ENCODE data around the gene RAB24.
"Not testable (repeated sequence)": the region's sequence is repeated elsewhere in the genome, so short reads cannot be mapped to it uniquely, and the experiment has no call there.

The RAB24 gene

GRCh38 chr5:177344891-177345290 is 41.4 kb upstream of the RAB24 start:
- TF ChIP-seq POLR2AphosphoS5 (IDR thresholded peaks at IDR 0.05; ENCODE audit: low read depth) (no peak), GABPA (IDR thresholded peaks at IDR 0.05; ENCODE audit: low read depth) (no peak), REST (IDR thresholded peaks at IDR 0.05; ENCODE audit: insufficient replicate concordance, low read depth) (no peak), SPI1 (IDR thresholded peaks at IDR 0.05; ENCODE audit: borderline replicate concordance, low read depth) (no peak)
- TF ChIP-seq, protein P1, sequence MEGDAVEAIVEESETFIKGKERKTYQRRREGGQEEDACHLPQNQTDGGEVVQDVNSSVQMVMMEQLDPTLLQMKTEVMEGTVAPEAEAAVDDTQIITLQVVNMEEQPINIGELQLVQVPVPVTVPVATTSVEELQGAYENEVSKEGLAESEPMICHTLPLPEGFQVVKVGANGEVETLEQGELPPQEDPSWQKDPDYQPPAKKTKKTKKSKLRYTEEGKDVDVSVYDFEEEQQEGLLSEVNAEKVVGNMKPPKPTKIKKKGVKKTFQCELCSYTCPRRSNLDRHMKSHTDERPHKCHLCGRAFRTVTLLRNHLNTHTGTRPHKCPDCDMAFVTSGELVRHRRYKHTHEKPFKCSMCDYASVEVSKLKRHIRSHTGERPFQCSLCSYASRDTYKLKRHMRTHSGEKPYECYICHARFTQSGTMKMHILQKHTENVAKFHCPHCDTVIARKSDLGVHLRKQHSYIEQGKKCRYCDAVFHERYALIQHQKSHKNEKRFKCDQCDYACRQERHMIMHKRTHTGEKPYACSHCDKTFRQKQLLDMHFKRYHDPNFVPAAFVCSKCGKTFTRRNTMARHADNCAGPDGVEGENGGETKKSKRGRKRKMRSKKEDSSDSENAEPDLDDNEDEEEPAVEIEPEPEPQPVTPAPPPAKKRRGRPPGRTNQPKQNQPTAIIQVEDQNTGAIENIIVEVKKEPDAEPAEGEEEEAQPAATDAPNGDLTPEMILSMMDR (IDR thresholded peaks at IDR 0.05; ENCODE audit: insufficient read depth, low read length), result no peak

GRCh38 chr5:177343777-177344176 is 40.3 kb upstream of the RAB24 start:
- Histone ChIP-seq H3K27me3 (ENCODE audit: insufficient read depth, poor library complexity, severe bottlenecking) (no peaks in the 10 kb centered on the region), H3K27ac (replicated peaks) (no peak overlapping the region), H3K4me3 (replicated peaks; ENCODE audit: insufficient read depth, low read length) (no peak overlapping the region)
- no peak for DNase-seq (ENCODE audit: low read depth in 1 of 2, low spot score in 1 of 2)
- TF ChIP-seq, protein P1 (IDR thresholded peaks at IDR 0.05; ENCODE audit: insufficient read depth, low read length), result no peak
- no peak for TF ChIP-seq POLR2AphosphoS5 (IDR thresholded peaks at IDR 0.05; ENCODE audit: low read depth)
- TF ChIP-seq SPI1 (IDR thresholded peaks at IDR 0.05; ENCODE audit: borderline replicate concordance, low read depth), result no peak
- no peak for TF ChIP-seq GABPA (IDR thresholded peaks at IDR 0.05; ENCODE audit: low read depth)
- TF ChIP-seq REST (IDR thresholded peaks at IDR 0.05; ENCODE audit: insufficient replicate concordance, low read depth), result no peak

More at GRCh38 chr5:177344891-177345290, 41.4 kb upstream of the RAB24 start:
- no peak for DNase-seq (ENCODE audit: low read depth in 1 of 2, low spot score in 1 of 2)
- Histone ChIP-seq H3K27me3 (ENCODE audit: insufficient read depth, poor library complexity, severe bottlenecking) (no peaks in the 10 kb centered on the region), H3K27ac (replicated peaks) (no peak overlapping the region), H3K4me3 (replicated peaks; ENCODE audit: insufficient read depth, low read length) (no peak overlapping the region)

GRCh38 chr5:177343000-177343399 is 39.5 kb upstream of the RAB24 start:
- H3K27ac ChIP-seq (replicated peaks); DNase-seq (ENCODE audit: low read depth in 1 of 2, low spot score in 1 of 2); H3K27me3 ChIP-seq (ENCODE audit: insufficient read depth, poor library complexity, severe bottlenecking); H3K4me3 ChIP-seq (replicated peaks; ENCODE audit: insufficient read depth, low read length): not testable (repeated sequence)

DNA sequence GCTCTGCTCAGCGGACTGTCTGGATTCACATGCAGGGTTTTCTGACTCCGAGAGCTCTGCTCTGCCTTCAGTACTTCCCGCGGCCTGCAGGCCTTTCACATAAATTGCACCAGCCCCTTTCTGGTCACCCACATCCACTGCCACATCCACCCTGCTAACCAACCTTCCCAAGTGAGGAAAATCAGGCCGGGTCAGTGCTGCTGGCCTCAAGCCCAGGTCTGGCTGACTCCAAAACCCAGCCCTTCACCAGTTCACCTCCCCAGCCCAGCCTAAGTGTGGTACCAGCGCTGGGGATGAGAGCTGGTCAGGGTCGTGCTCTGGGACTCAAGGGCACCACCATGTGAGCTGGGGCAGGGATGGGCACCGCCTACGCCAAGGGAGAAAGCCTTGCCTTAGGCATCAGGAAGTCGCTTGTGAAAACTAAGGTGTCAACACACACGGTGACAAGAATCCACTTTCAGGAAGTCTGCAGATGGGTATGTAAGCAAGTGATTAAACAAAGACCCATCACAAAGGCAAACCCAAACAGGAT is 35.7 kb upstream of the RAB24 start:
- peak in 1 of 2 experiments; percentile 69 for DNase-seq (ENCODE audit: low read depth in 1 of 2, low spot score in 1 of 2)
- peak overlapping the region; percentile 18 for H3K27ac ChIP-seq (replicated peaks)
- H3K4me3 ChIP-seq (replicated peaks; ENCODE audit: insufficient read depth, low read length), result no peak overlapping the region
- H3K27me3 ChIP-seq (ENCODE audit: insufficient read depth, poor library complexity, severe bottlenecking), result no peaks in the 10 kb centered on the region
- no peak for TF ChIP-seq POLR2AphosphoS5 (IDR thresholded peaks at IDR 0.05; ENCODE audit: low read depth)
- TF ChIP-seq GABPA (IDR thresholded peaks at IDR 0.05; ENCODE audit: low read depth), result no peak
- TF ChIP-seq REST (IDR thresholded peaks at IDR 0.05; ENCODE audit: insufficient replicate concordance, low read depth), result no peak
- TF ChIP-seq, protein P1 (IDR thresholded peaks at IDR 0.05; ENCODE audit: insufficient read depth, low read length), result no peak
- peak; percentile 10; the same call in 1 of the 2 replicates for TF ChIP-seq SPI1 (IDR thresholded peaks at IDR 0.05; ENCODE audit: borderline replicate concordance, low read depth)

Data from HL-60 (cell line).